NCI-H2081 (cell line): ENCODE results near the gene ANKRD11.
"Not testable (repeated sequence)": the region's sequence is repeated elsewhere in the genome, so short reads cannot be mapped to it uniquely, and the experiment has no call there.

ENCODE experiments used
- DNase-seq, 2 experiments: peaks; one replicate each; lab custom pipeline; 2025; lab: John Stamatoyannopoulos, UW

Gene ANKRD11

DNA sequence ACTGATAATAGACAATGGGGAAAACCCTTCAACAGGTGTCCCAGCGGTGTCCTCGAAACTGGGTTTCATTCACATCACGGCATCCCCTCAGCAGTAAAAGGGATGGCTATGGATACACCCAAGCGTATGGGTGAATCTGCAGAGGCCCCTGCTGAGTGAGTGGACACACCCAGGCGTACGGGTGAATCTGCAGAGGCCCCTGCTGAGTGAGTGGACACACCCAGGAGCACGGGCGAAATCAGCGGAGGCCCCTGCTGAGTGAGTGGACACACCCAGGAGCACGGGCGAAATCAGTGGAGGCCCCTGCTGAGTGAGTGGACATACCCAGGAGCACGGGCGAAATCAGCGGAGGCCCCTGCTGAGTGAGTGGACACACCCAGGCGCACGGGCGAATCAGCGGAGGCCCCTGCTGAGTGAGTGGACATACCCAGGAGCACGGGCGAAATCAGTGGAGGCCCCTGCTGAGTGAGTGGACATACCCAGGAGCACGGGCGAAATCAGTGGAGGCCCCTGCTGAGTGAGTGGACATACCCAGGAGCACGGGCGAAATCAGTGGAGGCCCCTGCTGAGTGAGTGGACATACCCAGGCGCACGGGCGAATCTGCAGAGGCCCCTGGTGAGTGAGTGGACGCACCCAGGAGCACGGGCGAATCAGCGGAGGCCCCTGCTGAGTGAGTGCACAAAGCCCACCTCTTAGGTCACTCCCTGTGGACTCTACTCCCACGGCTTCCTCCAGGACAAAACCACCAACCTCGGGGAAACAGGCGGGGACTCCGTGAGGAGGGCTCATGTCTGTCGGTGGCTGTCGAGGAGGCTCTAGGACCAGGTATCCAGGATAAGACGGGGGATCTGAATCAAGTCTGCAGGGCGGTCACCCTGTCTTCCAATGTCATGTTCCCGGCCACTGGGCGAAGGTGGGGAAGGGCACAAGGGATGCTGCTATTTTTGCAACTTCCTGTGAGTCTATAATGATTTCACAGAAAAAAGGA is 161.7 kb downstream of the ANKRD11 start:
- not testable (repeated sequence) for DNase-seq

DNA sequence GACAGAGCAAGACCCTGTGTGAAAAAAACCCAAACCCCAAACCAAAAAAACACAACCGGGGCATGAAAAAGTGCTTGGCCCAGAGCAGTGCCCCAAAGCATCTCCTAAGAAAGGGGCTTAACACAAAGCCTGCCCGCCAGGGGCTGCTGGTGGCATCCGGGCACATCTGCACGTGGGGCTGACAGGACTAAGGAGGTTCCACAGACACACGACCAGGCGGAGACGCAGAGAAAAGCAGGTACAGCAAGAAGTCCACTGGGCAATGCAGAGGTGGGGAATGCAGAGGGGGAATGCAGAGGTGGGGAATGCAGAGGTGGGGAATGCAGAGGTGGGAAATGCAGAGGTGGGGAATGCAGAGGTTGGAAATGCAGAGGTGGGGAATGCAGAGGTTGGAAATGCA is 163.6 kb downstream of the ANKRD11 start:
- DNase-seq = no peak

DNA sequence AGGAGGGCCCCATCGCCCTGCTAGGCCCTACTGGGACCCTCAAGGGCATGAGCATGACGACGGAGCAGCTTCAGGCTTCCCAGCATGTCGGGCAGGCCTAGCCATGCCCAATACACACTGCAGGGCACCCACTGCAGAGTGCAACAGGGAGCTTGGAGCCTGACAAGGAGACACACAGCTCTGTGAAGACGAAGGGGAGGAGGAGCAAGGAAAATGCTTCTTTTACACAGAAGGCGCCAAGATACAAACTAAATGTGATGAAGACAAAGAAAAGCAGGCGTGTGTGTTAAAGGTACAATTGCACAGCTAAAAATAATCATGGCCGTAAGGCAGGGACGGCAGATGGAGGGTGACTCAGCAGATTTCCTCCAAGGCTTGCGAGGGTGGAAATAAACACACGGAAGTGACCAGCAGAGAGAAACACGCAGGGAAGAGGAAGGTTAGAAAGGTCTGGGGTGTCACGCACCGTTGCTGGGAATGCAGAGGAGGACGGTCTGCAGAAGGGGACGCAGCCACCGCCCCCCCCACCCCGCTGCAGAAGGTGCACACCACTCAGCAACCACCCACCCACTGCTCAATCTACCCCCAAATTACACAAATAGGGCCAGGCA is 164.4 kb downstream of the ANKRD11 start:
- DNase-seq = peak in 1 of 2 experiments; percentile 35

- DNase-seq = no peak
Measured at GRCh38 chr16:89324056-89325010, 166.0 kb downstream of the ANKRD11 start.

- no peak for DNase-seq
Measured at GRCh38 chr16:89323120-89323960, 167.0 kb downstream of the ANKRD11 start.

- DNase-seq = peak in 1 of 2 experiments; percentile 47
Measured at GRCh38 chr16:89322321-89323119, 167.8 kb downstream of the ANKRD11 start.

DNA sequence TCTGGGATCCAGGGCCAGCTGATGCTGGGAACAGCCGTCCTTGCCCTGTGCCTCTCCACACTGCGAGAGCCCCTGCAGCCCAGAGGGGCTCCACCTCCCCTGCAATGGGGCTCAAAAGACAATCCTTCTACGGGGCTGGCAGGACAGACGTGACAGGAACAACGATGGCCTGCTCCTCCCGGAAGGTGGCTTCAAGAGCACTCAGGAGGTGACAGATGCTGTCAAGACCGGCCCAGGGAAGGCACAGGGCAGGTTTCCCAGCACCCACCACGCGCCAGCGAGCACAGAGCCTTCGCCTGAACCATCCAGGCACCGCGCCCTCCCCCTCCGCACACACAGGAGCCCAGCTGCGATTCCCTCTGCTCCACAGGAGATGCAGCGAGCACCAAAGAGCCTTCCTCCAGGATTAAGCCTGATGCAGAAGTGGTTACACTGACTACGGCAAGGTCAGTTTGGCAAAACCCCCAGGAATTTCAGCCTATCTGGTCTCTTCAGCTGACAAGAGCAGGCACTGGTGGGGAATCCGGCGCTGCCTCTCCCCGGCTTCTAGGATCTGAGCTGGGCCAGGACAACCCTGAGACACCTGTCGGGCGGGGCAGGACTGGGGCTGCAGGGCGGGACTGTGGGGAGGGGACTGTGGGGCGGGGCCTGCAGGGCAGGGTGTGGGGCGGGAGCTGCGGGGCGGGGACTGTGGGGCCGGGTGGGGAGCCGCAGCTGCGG is 169.4 kb downstream of the ANKRD11 start:
- DNase-seq = peak in 1 of 2 experiments; percentile 25

GRCh38 chr16:89319886-89320781 is 170.2 kb downstream of the ANKRD11 start:
- no peak for DNase-seq

DNA sequence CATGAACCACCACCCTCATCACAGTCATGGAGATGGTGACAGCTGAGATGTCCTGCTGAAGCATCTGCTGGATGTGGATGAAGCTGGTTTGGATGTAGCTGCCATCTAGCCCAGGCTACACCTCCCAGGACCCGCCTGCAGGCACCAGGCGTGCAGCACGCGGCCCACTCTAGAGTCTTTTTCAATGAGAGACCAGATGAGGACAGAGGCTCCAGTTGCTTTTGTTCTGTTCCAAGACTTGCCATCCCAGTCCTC is 170.8 kb downstream of the ANKRD11 start:
- DNase-seq = no peak

DNA sequence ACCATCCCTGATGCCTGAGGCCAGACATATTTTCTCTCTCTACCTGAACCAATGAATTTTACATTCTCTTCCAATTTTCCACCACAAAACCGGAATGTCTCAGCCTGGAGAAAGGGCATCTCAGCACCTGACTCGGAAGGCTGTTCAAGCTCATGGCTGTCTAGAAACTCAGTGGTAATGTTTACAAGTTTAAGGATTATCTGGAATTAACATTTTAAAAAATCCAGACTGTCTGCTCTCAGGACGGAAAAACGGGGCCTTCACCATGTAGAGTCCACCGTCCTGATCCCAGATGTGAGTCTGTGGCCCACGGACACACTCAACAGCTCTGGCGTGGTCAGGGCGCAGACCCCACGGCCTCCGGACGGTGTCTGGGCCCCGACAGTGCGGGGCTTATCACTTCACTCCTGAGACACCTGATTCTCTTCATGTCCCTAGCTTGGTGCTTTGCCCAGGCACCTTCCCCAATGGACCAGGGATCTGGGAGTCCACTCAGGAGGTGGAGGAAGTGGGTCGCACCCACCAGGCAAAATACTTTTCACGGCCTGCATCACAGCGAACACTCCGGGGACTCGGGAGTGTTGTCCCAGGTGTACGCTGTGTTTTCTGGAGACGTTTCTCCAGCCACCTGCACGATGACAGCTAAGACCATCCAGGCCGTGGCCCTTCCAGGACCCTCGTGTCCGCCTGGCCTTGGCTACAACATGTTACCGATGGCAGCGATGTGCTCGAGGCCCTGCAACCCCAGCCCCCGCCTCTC is 171.3 kb downstream of the ANKRD11 start:
- no peak for DNase-seq

DNA sequence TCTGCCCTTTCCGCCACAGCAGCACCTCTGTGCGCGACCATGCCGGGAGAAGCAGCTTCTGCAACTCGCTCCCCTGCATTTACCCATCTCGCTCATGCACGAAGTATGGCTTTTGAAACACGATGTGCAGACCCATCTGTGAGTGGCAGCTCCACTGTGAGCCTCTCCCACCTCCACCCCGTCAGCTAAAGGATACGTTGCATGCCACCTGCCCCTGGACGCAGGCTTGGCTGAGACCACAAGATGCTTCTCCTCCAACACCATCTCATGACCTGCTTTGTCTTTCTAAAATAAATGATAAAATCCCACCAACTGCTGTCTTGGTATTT is 172.0 kb downstream of the ANKRD11 start:
- no peak for DNase-seq

DNA sequence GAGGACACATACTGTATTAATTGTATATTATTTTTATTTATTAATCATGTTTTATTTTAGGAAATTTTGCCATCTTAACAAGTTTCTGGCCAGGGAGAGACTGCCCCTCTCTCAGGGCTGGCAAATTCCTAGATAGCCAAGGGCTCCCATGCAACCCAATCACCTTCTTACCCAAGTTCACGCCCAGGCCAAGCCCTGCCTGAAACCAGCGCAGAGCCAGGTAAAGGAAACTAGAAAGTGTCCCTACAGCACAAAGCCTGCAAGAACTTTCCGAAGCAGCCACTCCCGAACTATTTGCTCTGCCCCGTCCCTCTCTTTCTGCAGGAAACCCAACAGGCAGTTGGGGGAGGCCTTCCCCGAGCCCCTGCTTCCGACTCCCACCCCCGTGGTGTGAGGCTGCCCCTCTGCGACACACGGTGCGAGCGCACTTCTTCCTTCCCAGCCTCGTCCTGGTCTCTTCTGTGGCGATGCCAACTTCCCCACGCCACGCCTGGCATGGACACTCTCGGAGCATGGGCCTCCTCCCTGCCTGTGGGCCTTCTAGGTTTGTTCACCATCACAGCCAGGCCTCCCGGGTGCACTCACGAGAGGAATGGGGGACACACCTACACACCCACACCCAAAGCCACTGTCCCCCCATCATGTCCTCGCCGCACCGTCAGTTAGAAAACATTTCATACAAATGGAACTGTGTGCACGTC is 172.5 kb downstream of the ANKRD11 start:
- DNase-seq = no peak

- no peak for DNase-seq
Measured at GRCh38 chr16:89317101-89317671, 173.2 kb downstream of the ANKRD11 start.

DNA sequence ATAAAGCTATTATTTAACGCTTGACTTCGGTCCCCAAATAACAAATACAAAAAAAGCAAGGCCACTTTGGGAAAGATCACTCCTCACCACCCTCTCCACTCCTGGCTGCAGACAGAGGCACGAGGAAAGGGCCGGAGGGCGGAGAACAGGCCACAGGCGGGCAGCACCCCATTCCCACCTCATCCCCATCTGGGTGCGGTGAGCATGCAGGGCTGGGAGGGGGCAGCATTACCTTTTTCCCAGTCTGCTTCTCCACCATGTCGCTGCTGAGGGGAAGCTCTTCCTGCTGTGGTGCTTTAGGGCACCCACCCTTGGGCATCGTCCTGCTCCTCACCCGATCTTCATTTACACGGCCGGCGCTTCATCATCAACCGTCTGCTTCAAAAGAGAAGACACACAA is 173.7 kb downstream of the ANKRD11 start:
- no peak for DNase-seq

- peak in 1 of 2 experiments; percentile 49 for DNase-seq
Measured at GRCh38 chr16:89315791-89316581, 174.4 kb downstream of the ANKRD11 start.

DNA sequence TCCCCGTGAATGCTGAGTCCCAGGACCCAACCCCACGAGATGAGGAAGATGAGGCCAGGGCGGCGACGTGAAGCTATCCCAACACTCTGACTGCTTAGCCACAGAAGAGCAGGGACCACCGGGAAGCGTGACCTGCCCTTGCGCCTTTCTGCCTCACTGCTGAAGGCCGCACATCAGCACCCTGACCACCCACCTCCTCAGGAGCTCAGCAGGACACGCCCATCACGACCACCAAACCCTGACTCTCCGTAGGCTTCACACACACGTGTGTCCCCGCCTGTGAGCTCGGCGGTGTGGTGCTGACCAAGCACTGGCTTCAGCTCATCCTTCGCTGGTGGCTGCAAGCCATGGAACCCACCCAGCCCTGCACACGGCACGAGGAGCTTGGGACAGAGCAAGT is 175.1 kb downstream of the ANKRD11 start:
- DNase-seq = no peak
